ENCODE results near the gene MOB3A.

GRCh38 chr19:2081873-2082810, 14.0 kb downstream of the MOB3A start:
- TF ChIP-seq CTCF (IDR thresholded peaks at IDR 0.05; ENCODE audit: low read depth, low read length, poor library complexity, severe bottlenecking) (no peak), EZH2phosphoT487 (IDR thresholded peaks at IDR 0.05; ENCODE audit: borderline replicate concordance, low read length) (no peak)
